SIG-M5 treated with dmso at 0.1 percent for 504 hours (cell line): ENCODE measurements around the gene C1QA.

Source experiments
- DNase-seq: peaks from one replicate; lab custom pipeline; 2025; ENCODE audit not compliant: unreplicated experiment; lab: John Stamatoyannopoulos, UW

The C1QA gene

DNA sequence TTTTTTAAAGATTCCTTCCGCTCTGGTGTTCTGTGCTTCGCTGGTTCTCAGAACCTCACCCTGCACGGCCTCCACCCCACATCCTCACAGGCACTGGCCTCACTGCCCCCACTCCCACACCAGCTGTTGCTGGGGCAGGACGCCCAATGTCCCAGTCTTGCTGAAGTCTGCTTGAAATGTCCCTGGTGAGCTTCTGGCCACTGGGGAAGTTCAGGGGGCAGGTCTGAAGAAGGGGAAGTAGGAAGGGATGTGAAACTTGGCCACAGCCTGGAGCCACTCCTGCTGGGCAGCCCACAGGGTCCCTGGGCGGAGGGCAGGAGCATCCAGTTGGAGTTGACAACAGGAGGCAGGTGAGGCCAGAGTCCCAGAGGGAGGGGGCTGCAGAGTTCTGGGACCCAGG, at the start of gene C1QA:
TSS of gene C1QA (plus strand) at position 276 of the 400 bp plus-strand sequence. CDS start 989 bp downstream, outside the sequence.
- DNase-seq = no peak

DNA sequence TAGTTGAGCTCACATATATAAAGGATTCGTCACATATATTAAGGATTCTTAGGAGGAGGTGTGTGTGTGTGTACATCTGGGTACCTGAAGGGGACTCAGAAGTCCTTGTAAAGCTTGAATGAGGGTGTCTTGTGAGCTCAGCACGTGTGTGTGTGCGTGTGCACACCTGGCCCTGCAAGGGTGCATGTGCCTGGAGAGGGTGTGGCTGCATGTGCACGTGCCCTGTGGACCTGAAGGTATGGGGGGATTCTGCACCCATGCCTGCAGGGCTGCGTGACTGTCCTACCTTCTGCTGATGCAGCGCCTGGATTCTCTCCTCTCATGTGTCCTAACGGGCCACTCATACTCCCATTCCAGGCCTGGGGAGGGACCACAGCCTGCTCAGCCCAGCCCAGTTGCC, 49.2 kb upstream of the C1QA start:
- DNase-seq = no peak

DNA sequence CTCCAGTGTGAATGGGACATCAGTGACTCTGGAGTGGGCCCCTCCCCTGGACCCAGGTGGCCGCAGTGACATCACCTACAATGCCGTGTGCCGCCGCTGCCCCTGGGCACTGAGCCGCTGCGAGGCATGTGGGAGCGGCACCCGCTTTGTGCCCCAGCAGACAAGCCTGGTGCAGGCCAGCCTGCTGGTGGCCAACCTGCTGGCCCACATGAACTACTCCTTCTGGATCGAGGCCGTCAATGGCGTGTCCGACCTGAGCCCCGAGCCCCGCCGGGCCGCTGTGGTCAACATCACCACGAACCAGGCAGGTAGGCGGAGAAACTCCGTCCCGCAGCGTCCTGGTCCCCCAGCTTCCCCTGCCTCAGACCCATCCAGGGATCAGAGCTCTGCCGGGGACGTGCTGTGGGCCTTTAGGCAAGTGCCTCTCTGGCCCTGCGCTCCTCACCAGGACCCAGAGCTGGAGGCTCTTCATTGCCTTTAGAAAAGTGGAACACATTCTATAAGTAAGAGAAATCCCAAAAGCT, 47.5 kb upstream of the C1QA start:
- no peak for DNase-seq

DNA sequence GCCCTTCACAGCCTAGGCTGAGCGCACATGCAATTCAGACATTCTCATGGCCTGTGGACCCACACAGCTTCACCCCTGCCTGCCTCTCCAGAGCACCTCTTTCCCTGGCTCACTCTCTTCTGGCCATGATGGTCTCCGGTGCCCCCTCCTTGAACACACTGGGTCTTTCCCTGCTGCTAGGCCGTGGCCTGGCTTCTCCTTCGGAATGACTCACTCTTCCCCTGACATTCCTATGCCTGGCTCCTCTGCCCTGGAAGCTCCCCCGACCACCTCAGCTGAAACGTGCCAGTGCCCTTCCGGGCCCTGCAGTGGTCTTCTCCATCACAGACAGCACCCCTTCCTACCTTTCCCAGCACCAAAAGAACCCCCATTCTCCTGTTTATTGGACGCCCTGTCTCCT, 44.9 kb upstream of the C1QA start:
- DNase-seq = no peak

DNA sequence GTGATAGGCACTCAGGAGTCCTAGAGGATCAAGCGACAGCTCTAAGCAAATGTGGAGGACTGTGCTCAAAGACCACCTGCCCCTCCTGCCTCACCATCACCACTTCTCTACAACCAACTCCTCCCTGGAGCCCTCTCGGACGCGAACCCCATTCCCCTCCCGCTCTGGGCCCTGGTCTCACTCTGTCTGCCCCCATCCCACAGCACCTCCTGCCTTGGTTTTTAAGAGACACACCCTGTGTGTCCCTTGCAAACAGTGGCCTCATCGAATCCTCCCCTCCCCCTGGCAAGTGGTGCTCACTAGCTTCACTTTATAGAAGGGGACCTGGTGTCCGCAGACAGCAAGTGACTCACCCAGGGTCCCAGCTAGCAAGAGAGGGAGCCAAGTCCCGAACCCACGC, 44.4 kb upstream of the C1QA start:
- no peak for DNase-seq

DNA sequence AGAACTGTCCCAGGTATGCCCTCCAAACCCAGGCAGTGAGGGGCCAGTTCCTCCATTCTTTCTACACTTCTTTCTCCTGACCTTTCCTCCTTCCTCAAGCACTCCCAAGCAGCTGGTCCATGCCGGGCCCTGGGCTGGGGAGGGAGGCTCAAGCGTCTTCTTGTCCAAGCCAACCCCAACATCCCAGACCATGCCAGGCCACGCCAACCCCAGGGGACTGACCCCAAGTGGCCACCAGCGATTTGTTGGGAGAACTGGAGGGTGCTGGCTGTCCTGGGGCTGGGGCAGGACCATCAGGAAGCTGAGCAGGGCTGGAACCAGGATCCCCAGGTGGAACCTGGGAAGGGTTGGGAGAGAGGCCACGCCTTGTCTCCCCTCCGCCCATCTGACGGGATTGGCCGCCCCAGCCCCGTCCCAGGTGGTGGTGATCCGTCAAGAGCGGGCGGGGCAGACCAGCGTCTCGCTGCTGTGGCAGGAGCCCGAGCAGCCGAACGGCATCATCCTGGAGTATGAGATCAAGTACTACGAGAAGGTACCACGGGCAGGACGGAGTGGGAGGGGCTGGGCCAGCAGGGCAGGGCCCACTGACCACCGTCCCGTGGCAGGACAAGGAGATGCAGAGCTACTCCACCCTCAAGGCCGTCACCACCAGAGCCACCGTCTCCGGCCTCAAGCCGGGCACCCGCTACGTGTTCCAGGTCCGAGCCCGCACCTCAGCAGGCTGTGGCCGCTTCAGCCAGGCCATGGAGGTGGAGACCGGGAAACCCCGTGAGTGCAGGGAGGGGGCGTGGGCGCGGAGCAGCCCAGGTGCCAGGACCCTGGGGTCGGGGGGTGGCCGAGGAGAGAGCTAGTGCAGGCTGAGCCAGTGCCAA, 43.3 kb upstream of the C1QA start:
- no peak for DNase-seq

GRCh38 chr1:22594396-22594795, 42.0 kb upstream of the C1QA start:
- no peak for DNase-seq

DNA sequence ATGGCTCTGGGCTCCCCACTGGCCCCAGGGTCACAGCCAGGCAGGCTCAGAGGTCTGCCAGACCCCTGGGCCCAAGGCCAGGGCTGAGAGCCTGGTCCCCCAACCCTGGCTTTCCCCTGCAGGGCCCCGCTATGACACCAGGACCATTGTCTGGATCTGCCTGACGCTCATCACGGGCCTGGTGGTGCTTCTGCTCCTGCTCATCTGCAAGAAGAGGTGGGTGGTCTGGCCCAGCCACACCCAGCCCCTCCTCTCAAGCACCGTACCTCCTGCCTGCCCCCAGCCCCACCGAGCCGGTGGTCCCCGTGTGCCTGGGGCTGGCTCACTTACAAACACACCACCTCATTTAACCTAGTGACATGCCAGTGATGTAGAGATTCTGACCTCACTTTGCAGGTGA, 41.3 kb upstream of the C1QA start:
- no peak for DNase-seq

- DNase-seq = no peak
These were observed 39.0 kb upstream of the C1QA start for GRCh38 chr1:22597301-22597965.

GRCh38 chr1:22597996-22598395, 38.4 kb upstream of the C1QA start:
- no peak for DNase-seq

GRCh38 chr1:22598736-22599135, 37.7 kb upstream of the C1QA start:
- no peak for DNase-seq

DNA sequence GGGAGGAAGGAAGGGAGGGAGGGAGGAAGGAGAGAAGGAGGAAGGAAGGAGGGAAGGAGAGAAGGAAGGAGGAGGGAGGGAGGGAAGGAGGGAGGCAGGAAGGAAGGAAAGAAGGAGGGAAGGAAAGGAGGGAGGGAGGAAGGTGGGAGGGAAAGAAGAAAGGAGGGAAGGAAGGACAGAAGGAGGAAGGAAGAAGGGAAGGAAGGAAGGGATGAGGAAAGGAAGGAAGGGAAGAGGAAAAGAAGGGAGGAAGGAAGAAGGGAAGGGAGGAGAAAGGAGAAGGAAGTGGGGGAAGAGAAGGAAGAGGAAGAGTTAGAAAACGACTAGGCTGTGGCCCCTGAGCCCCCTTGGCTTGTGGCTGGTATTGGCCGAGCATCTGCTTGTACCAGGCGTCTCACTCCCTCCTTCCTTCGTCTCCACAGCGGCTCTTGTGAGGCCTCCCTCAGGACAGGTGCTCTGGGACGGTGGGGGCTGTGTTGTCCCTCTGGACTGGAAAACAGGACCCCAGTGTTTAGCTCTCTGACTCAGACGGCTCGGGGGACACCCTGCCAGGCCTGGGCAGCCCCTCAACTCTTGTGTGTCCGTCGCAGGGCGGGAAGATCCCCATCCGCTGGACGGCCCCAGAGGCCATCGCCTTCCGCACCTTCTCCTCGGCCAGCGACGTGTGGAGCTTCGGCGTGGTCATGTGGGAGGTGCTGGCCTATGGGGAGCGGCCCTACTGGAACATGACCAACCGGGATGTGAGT, 36.2 kb upstream of the C1QA start:
- DNase-seq = no peak

DNA sequence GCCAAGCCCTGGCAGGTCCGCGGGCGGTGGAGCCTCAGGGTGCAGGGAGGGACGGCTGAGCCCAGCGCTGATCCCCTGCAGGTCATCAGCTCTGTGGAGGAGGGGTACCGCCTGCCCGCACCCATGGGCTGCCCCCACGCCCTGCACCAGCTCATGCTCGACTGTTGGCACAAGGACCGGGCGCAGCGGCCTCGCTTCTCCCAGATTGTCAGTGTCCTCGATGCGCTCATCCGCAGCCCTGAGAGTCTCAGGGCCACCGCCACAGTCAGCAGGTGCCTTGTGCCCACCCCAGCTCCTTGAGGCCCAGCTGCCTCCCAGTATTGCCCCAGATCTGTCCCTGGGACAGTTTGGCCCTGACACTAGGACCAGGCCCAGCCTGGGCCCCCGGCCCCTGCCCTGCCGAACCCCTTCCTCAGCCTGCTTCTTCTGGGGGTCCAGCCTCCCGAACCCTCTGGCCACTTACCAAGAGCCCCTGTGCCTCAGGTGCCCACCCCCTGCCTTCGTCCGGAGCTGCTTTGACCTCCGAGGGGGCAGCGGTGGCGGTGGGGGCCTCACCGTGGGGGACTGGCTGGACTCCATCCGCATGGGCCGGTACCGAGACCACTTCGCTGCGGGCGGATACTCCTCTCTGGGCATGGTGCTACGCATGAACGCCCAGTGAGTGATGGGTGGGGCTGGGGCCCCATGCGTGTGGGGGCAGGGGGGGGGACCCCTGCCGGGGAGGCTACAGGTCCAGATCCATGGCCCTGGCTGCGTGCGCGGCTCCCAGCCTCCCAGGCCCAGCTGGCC, 35.4 kb upstream of the C1QA start:
- DNase-seq = no peak

DNA sequence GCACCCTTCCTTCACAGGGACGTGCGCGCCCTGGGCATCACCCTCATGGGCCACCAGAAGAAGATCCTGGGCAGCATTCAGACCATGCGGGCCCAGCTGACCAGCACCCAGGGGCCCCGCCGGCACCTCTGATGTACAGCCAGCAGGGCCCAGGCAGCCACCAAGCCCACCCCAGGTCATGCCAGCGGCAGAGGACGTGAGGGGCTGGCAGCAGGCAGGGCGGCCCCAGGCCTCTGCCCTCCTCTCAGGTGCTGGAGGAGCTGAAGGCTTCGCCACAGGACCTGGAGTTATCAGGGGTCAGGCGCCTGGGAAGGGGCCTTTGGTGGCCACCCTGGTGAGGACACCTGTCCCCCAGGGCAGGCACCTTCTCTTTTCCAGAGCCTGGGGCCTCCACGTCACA, 34.8 kb upstream of the C1QA start:
- no peak for DNase-seq

- DNase-seq = no peak
These were observed 34.2 kb upstream of the C1QA start for GRCh38 chr1:22602060-22602740.

DNA sequence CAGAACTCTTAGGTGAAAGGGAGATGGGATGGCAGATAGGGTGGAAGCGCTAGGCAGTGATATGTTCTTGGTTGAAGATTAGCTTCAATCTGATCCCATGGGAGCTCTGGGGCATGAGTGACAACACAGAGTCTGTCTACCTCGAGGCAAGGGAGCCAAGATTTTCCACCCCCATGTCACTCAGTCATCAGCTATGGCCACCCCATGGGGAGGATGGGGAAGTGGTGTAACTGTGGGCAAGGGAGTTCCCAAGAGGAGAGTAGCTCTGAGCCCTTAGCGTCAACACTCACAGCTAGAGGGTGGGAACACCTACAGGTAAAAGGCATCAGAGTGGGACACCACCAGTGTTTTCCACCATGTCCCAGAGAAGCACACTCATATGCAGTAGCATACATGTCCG, 30.3 kb upstream of the C1QA start:
- no peak for DNase-seq

GRCh38 chr1:22607154-22607553, 29.3 kb upstream of the C1QA start:
- DNase-seq = no peak

DNA sequence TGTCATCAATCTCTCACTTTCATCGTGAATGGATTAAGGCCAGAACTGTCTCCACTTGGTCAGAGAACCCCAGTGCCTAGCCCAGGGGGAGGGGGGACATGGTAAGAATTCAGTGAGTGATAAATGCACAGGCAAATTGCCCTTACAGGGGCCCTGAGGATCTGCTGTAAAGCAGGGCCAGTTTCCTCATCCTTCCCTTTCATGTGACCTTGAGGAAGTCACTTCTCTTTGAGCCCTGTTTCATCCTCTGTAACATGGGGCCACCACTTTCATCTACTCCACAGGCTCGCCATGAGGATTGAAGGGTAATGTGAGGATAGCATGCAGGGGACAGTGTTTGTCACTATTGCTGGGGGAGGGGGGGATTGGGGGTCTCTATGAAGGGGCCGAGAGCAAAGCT, 28.1 kb upstream of the C1QA start:
- no peak for DNase-seq

- DNase-seq = no peak
These were observed 27.1 kb upstream of the C1QA start for GRCh38 chr1:22609291-22609690.

DNA sequence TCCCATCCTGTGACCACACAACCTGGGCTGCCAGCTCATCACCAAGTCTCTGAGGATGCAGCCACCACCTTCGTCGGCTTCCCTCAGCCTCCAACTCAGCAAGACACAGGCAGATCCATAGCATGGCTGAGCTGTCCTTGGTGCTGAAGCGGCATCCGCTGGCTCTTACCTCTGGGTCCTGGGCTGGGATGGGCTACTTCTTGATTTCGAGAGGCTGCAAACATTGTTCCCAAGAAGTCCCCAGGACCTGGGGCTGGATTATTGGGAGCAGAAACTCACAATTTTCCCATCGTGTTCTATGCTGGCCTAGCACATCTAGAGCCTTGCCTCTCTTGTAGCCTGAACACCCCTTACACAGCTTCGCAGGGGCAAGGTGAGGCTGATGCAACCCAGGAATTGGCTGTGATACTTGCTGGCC, 24.9 kb upstream of the C1QA start:
- peak; percentile 18 for DNase-seq
